Hippocampal formation (tissue), 2 donors: ENCODE results near the gene BCL2L11.
A peak's percentile ranks its signal among the peaks of the same experiment; 100 is the strongest.

Experiments used
- DNase-seq, 2 donors: peaks; one replicate each; lab custom pipeline; 2025; lab: John Stamatoyannopoulos, UW

BCL2L11 gene

DNA sequence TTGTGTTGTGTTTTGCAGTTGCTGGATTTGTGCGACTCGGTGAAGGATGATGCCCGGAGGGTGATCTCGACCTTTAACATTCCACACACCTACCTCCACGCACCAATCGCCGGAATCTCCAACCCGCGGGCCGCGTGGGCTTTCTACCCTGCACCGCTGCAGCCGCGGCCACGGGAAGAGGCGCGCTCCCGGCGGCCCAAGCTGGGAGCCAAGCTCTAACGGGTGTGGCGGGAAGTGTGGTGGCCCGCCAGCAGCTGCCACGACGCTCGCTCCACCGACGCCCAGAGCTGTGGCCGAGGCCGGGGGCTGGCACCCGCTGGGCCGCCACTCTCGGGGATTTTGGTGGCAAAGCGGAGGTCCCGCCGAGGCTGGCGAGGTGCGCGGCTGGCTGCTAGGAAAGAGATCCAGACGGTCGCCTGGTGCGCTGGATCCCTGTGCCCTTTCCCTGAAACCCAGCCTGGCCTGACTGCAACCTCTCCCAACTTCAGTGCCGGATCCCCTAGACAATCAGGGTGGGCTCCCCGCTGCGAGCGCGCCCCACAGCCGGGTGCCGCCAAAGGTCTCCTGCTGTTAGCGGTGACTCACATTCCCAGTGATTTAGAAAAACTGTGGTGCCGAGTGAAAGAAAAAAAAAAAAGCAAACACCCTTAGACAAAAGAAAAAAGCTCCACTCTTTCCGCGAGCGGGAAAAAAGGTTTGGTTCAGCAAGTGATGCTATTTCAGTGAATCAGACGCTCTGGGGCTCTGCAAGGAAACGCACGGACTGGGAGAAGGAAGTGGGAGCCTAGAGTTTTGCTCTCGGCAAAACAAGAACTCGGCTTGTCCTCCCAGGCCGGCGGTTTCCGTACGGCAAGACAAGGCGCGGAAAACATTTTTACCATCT lies 2.9 kb upstream of the BCL2L11 start:
- DNase-seq, result no peak

DNA sequence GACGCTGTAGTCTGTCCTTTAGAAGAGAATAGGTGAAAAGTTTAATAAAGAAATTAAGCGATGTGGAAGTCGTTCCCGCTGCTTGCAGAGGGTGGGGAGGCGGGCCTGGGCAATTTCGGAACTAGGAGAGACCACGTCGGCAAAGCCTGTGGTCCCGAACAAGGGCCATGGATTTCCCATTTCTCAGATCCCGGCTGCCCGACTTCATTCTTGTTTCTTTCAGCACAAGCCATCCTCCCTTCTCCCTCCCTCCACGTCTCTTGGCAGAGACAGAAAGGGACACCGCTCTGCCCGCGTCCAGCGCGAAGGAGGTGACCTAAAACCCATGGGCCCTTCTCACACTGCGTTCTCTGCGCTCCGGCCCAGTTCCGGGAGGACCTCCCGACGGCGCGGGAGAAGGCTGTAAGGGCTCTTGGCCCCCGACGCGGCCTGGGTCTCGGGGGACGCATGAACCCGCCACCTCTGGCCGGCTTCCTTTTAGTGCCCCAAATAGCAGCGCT lies 2.2 kb upstream of the BCL2L11 start:
- DNase-seq, result no peak

DNA sequence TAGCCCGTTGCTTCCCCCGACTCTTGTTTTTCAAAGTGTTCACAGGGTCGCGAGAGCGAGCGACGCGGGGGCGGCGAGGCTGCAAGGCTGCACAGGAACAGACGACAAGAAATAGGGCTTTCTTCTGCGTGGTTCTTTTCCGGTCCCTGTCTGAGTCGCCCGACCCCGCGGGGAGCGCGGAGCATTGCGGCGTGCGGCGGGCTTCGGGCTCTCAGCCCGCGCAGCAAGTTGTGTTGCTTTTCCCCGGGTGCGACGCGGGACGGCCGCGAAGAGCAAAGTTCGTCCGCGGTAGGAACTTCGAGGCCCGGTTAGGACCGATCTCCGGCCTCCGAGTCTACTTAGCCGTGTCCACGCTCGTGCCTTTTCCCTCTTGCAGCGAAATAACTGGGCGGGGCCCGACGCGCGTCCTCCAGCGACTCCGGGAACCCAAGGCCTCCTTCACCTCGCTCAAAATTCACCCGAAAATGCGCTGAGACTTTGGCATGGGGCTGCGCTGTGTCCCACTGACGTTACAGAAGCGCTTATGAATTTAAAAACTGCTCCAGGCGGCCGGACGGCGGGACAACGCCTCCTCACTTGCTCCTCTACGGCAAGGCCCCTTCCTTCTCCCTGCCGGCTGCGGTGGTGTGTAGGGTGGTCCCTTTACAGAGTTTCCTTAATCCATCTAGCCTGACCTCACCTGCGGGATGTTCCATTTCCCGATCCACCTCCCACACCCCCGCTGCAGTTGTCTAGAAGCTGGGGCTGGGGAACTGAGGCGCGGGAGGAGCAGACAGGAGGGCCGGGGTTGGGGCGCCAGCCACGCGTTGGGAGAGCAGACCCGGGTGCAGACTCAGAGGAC lies 1.5 kb upstream of the BCL2L11 start:
- no peak for DNase-seq

DNA sequence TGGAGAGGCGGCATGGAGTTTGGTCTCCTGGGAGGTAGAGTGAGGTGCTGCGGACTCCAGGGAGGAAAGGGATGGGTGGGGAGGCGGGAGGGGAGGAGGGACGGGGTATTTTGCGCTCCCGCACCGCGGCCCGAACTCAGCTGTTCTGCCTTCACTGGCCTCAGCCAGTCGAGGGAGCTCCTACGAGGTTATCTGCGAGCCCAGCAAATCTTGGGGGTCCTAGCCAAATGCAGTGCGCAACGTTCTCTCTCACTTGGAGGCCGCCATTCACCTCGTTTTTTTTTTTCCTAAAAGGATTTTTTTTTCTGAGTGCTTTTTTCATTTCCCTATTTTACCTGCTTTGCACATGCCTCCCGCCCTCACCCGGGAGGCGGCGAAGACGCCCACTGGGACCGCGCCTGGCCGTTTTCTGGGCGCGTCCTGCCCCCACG lies 877 bp upstream of the BCL2L11 start:
- DNase-seq, result no peak

DNA sequence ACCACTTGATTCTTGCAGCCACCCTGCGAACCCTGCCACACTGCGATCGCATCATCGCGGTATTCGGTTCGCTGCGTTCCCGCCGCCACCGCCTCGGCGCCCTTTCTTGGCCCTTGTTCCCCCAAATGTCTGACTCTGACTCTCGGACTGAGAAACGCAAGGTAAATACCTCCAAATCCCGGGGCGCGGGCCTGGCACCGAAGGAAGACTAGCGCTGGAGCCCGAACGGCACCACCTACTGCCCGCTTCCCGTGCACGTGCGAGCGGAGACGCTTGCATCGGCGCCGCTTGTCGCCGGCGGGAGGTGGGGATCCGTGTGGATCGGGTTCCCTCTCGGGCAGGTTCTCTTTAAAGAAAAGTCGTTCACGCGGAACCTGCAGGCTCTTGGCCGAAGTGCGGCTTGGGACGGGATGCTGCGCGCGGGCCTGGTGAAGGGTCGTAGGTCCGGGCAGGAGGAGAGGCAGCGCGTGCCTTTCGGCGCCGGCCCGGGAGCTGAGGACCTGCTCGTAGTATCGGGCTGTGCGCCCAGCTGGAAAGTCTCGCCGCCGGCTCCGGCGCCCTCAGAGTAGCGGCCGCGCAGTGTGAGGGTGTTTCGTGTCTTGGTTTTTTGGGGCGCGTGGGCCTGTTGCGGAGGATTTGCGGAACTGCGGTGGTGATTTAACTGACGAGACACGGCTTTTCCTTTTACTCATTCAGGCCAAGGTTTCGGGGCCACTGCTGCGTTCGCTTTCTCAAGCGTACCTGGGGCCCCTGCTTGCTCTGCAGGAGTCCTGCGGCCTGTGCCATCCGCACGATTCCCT lies 514 bp downstream of the BCL2L11 start:
- DNase-seq, result no peak

DNA sequence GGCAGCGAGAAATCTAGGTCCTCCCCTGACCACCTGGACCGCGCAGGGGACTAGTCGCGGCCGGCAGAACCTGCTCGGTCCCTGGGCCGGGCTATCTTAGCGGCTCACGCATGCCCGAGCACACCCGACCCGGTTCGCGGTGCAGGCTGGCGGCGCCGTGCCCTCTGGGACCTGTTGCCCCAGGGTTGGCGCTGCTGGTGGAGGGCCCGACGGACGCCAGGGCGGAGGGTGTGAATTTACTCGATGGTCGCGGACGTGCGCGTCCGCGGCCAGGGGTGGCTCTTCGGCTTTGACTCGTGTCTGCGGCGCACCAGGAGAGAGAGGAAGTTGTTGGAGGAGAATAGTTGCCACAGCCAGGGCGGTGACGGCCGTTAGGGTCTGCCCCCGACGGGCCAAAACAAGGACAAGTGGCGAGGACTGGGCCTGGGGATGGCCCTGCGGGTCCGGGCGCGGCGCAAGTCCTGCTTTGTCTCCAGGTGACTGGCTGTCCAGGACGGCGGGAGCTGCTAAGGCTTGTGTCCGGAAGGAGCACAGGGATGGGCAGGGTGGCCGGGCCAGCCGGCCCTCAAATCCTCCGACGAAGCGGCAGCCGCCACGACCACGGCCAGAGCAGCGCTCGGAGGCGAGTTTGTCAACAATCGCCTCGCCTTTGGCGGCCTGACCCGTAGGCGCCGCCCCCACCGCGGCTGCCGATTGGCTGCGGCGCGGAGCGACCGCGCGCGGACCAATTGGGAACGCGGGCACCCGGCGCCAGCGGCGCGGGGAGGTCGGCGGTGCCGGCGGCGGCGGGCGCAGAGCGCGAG lies 1.3 kb downstream of the BCL2L11 start:
- DNase-seq, result peak; percentile 67 to 88

DNA sequence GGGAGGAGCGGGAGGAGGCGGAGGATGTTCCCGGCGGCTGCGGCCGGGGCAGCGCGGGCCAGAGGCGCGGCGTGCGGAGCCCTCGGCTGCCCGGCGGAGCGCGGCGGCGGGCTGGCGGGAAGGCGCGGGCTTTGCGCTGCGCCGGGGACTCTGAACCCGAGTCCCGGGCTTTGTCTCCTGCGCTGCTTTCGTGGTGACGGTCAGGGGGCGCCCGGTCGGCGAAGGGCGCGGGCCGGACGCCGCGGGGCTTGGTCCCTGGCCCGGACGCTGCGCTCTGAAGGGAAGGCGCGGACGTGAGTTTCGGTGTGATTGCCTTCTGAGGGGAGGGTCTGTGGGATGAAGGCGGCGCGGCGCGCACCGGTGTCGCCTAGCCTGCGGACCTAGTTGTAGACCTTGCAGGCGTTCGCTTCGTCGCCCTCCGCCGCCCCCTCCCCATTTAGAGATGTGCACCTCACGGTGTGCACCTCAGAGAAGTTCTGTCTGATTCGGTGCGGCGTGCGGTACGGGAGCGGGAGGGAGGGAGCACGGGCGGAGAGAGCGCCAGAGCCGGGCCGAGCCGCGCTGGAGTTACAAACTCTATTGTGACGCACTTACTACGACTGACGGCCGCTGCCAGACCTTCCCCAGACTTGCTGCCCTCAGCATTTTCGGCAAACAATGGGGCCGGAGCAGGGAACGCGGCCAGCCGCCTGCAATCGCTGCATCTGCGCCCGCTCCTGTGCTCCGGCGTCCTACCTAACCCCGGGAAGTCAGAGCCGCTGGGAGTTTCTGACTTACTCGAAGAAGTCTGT lies 2.1 kb downstream of the BCL2L11 start:
- peak; percentile 67 to 69 for DNase-seq

DNA sequence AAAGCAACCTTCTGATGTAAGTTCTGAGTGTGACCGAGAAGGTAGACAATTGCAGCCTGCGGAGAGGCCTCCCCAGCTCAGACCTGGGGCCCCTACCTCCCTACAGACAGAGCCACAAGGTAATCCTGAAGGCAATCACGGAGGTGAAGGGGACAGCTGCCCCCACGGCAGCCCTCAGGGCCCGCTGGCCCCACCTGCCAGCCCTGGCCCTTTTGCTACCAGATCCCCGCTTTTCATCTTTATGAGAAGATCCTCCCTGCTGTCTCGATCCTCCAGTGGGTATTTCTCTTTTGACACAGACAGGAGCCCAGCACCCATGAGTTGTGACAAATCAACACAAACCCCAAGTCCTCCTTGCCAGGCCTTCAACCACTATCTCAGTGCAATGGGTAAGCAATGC lies 3.0 kb downstream of the BCL2L11 start:
- no peak for DNase-seq

DNA sequence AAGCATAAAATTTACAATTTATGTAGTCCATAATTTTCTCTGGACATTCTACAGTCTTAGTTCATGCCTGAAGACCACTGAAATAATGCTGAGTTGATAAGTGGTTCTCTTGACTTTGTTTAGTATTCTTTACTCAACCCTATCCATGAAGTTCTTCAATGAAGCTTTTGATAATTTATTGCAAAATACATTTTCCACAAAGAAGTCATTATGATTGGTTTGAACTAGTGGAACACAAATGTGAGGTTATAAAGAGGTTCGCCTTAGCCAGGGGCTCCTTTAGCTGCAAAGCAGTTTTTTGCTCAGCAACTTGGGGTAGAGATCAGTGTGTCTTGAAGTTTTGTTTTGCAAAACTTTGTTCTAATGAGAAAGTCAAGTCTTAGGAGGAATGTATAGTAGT lies 5.9 kb downstream of the BCL2L11 start:
- no peak for DNase-seq

DNA sequence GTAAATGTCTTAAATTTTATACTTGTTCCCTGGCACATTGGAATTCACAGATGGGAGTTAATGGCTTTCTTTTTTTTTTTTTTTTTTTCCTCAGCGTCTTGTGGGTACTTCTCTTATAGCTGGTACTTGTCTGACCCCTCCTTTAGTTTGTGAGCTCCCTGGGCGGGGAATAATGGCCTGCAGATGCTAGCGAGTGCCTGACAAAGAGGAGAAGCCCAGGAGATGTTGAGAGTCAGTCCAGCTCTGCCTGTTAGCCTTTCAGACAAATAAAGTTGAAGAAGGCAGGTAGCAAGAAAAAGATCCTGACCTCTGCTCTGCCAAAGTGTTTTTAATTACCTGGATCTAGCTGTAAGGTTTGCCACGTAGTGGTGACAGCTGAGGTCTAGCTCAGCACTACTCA lies 6.6 kb downstream of the BCL2L11 start:
- DNase-seq, result no peak

DNA sequence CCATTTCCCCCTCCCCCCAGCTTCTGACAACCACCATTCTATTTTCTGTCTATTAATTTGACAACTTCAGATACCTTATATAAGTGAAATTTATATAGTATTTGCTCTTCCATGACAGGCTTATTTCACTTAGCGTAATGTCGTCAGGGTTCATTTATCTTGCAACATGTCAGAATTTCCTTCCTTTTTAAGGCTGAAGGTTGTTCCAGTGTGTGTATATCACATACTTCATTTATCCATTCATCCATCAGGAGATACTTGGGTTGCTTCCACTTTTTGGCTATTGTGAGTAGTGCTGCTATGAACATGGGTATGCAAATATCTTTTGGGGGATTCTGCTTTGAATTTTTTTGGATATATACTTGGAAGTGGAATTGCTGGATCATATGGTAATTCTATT lies 7.4 kb downstream of the BCL2L11 start:
- no peak for DNase-seq

DNA sequence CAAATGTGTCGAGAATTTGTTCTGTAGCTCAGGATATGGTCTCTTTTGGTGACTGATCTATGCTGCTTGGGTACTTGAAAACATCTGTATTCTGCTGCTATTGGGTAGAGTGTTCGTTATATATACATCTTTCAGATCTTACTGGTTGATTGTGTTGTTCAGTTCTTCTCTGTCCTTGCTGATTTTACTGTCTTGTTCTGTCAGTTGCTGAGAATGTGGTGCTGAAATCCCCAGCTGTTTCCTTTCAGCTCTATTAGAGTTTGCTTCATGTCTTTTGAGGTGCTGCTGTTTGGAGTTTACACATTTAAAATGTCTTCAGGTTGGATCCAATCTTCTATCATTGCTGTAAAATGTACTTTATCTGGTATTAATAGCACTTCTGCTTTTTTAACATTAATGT lies 12.9 kb downstream of the BCL2L11 start:
- no peak for DNase-seq

DNA sequence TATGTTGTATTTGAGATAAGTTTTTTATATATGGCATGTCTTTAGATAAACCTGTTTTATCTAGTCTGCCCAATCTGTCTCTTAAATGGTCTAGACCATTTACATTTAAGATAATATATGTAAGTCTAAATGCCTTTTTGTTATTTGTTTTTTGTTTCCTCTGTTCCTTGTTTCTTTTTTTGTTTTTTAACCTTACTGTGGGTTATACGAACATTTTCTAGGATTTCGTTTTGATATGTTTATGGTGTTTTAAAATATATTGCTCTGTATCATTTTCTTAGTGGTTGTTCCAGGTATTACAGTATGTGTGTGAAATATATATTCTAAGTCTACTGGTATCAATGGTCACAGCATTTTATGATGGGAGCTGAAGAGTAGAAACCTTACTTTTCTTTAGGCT lies 13.3 kb downstream of the BCL2L11 start:
- DNase-seq, result no peak

DNA sequence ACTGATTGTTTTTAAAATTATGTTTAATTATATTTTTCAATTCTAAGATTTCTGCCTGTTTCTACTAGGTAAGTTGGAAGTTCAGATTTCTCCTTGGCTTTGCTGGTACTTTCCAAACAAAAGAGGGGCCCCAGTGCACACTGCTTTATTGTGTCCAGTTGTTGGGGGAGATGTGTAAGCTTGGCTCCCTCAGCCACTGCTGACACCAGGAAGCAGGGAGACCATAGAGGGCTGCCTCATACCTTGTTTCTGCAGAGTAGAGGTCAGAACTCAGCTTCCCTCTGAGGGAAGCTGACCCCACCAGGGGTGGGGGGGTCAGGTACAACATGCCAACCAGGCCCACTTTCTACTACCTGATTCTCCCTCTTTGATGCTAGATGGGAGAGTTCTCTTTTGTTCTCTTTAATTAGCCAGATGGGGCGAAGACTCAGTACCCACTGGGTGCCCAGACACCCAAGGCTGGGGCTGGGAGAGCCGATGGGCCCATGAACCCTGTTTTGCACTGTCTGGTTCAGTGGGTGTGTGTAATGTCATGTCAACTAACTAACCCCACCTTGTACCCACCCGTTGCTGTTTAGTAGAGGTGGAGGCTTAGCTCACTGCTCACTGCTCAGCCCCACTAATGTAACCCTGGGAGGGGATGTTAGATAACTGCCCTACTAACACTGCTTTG lies 14.7 kb downstream of the BCL2L11 start:
- DNase-seq, result no peak

DNA sequence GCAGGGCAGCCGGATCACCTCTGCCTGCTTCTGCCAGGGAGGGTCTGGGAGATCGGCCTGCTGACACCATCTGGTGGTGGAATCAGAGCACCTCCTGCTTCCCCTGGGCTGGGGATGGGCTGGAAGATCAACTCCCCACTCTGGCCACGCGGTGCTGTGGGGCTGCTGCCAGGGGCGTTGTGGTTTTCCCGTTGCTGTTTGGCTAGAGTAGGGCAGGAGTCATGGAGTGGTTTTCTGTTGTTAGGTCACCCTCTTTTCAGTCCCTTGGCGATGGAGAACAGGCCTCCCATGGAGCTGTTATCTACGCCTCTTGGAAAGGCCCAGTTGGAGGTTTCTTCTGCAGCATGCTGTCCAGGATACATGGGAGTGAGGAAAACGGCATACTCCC lies 15.2 kb downstream of the BCL2L11 start:
- no peak for DNase-seq

DNA sequence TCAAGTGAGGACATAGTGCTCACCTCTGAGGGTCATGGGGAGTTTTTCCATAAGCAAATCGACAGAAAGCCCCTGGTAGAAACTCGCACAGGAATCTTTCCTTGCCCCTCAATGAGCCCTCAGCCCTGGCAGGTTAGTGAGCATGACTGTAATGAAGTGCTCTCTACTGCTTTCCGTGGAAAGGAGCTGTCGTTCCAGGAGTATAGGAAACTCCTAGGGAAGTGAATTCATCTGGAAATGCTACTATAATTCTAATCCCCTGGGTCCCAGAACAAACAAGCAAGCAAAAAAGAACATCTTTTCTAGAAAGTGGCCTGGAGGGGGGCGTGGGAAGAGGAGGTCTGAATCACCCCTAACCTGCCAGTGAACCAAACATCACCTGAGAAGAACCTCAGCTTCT lies 18.1 kb downstream of the BCL2L11 start:
- no peak for DNase-seq

DNA sequence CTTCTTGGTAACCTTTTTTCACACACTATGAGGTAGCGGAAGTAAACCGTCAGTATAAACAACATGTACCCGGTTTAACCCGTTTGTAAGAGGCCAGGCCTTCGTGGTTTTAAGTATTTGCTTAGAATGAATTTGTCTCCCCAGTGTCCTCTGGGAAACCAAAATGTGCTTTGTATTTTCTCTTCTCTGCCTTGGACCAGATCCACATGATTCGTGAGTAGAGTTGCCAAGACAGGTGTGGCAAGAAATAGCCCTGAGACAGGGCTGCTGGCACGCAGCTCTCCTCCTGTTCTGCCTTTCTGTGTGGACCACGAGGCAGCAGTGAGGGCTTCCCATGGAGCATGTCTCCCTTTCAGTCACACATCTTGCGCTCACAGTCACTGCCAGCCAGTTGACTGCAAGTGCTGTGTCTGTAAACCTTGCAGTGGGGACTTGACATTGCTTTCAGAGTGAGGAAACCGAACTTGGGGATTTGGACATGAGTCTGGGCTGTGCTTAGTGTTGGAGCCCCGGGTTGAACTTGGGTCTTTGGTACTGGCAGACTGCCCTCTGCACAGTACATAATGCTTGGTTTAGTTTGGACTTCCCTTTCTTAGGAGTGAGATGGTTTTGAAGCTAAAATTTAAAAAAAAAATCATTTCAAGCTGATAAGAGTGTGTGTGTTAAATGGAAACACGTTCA lies 19.1 kb downstream of the BCL2L11 start:
- no peak for DNase-seq

DNA sequence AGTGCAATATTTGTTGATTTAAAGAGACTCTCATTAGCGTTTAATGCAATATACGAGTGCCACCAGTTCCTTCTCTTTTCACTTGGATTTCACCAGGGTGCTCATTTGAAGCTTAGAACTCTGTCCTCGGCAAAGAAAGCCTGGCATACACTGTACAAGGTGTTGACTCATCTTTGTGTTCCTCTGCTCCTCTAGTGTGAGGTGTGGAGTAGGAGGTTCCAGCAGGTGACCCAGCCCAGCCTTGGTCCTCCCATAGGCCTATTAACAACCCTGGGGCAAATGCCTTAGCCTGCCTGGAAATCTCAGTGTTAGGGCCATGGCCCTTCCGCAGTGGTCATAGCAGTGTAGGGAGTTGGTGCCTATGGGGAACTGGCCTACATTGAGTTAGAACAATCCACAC lies 20.1 kb downstream of the BCL2L11 start:
- no peak for DNase-seq

DNA sequence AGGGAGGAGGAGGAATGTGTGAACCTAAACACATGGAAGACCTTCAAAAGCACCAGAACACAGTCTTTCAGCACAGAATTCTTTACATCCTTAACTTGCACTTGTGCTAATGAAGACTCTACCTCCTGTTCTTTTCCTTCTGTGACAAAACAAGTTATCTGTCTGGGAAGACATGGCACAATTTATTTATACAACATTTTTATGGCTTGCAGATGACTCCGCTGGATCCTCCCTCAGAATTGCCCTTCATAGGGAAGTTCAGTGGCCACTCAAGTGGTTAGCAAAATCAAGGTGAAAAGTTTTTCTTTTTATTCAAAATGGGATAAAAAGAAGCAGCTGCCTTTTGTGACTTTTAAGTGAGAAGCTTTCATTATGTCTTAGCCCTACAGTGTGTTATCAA lies 21.4 kb downstream of the BCL2L11 start:
- no peak for DNase-seq
